HepG2 (cell line): ENCODE data around the gene ZNF503. TPM values are rescaled to one million over a fixed set of nuclear protein-coding genes. Genes with fewer than 3 reads are reported as not detected.
A peak's percentile ranks its signal among the peaks of the same experiment; 100 is the strongest.

Source experiments
- BRD4 ChIP-seq: sonication (generic); formaldehyde crosslinking; IDR thresholded peaks from 2 replicates; pipeline ENCODE4 v1.4.0; 2020; ENCODE audit warnings: missing genetic modification reagents
- CREM ChIP-seq, 2 experiments: sonication (generic) in 1 of 2; formaldehyde crosslinking in 1 of 2; IDR thresholded peaks; 2 replicates each; pipeline versions ENCODE4 v1.4.0 to v1.6.1; 2016 to 2020; ENCODE audit warnings: antibody characterized with exemption in 1 of 2, mild to moderate bottlenecking in 1 of 2, missing genetic modification reagents in 1 of 2
- ELF3 ChIP-seq: IDR thresholded peaks from 2 replicates; pipeline ENCODE4 v1.6.1; 2016; ENCODE audit warnings: missing genetic modification reagents, missing compliant biosample characterization
- HNRNPLL ChIP-seq: fragments of 200-400 bp; formaldehyde crosslinking; IDR thresholded peaks from 2 replicates; pipeline ENCODE4 v1.6.1; 2017; ENCODE audit warnings: mild to moderate bottlenecking, low read depth, low read length; ENCODE audit not compliant: poor library complexity, severe bottlenecking
- POLR2G ChIP-seq: fragments of 200-400 bp; formaldehyde crosslinking; IDR thresholded peaks from 2 replicates; pipeline ENCODE4 v1.6.1; 2018; ENCODE audit warnings: mild to moderate bottlenecking, low read depth, low read length, moderate library complexity
- SIN3B ChIP-seq: fragments of 150-350 bp; IDR thresholded peaks from 2 replicates; pipeline ENCODE4 v1.6.1; 2014; ENCODE audit warnings: low read length
- SMAD3 ChIP-seq: sonication (generic); formaldehyde crosslinking; IDR thresholded peaks from 2 replicates; pipeline ENCODE4 v1.4.0; 2020; ENCODE audit warnings: missing genetic modification reagents
- SP1 ChIP-seq, 2 experiments: fragments of 450-650 bp in 1 of 2; sonication (generic) in 1 of 2; formaldehyde crosslinking in 1 of 2; IDR thresholded peaks; 2 replicates each; pipeline versions ENCODE4 v1.4.0 to v1.6.1; 2016 to 2020; ENCODE audit warnings: missing genetic modification reagents in 1 of 2
- TAF1 ChIP-seq: sonication (generic); formaldehyde crosslinking; IDR thresholded peaks from 2 replicates; pipeline ENCODE4 v1.4.0; 2020; ENCODE audit warnings: missing genetic modification reagents
- TGIF2 ChIP-seq: IDR thresholded peaks from 2 replicates; pipeline ENCODE4 v1.6.1; 2016; ENCODE audit warnings: control low read depth, missing compliant biosample characterization
- ZBTB3 ChIP-seq: sonication (generic); formaldehyde crosslinking; IDR thresholded peaks from 2 replicates; pipeline ENCODE4 v1.4.0; 2020; ENCODE audit warnings: low read depth, mild to moderate bottlenecking, moderate library complexity, missing genetic modification reagents, borderline replicate concordance
- ZNF251 ChIP-seq: sonication (generic); formaldehyde crosslinking; IDR thresholded peaks from 2 replicates; pipeline ENCODE4 v1.9.0; 2021; ENCODE audit warnings: mild to moderate bottlenecking, missing genetic modification reagents
- ZNF468 ChIP-seq: sonication (generic); formaldehyde crosslinking; IDR thresholded peaks from 2 replicates; pipeline ENCODE4 v1.8.0; 2022; ENCODE audit warnings: mild to moderate bottlenecking, moderate library complexity, missing genetic modification reagents
- ZNF629 ChIP-seq: sonication (generic); formaldehyde crosslinking; conservative IDR thresholded peaks from 2 replicates; pipeline ENCODE4 v1.5.0; 2020; ENCODE audit warnings: missing genetic modification reagents
- ZNF768 ChIP-seq: sonication (generic); formaldehyde crosslinking; IDR thresholded peaks from 2 replicates; pipeline ENCODE4 v1.4.0; 2020; ENCODE audit warnings: missing genetic modification reagents
- polyA plus RNA-seq, 8 experiments: library from polyadenylated mRNA; depleted of rRNA in 3 of 8; stranded (reverse) in 7 of 8; unstranded in 1 of 8; fragments of >200 nt; fragmentation: Illumina TruSeq in 4 of 8; extraction: Trizol in 4 of 8; gene quantifications; 2 replicates each; pipeline versions ENCODE4 v1.2.1 to v1.2.3, GENCODE V29; 2011 to 2016; ENCODE audit warnings: low read depth in 4 of 8, missing spikeins in 1 of 8, mixed read lengths in 1 of 8; ENCODE audit not compliant: insufficient read depth in 1 of 8
- total RNA-seq, 5 experiments: library from RNA; depleted of rRNA; stranded (reverse); fragments of >200 nt; fragmentation: Illumina TruSeq; extraction: Trizol; gene quantifications; 2 replicates each; pipeline ENCODE4 v1.2.3, GENCODE V29; 2016; ENCODE audit warnings: low read depth in 1 of 5
- TF ChIP-seq, protein P1 (sequence below): sonication (generic); formaldehyde crosslinking; IDR thresholded peaks from 2 replicates; pipeline ENCODE4 v1.4.0; 2020; ENCODE audit warnings: missing genetic modification reagents
- TF ChIP-seq, protein P2 (sequence below): sonication (generic); formaldehyde crosslinking; IDR thresholded peaks from 2 replicates; pipeline ENCODE4 v1.4.0; 2020; ENCODE audit warnings: missing genetic modification reagents

ZNF503 gene
- total and polyA plus RNA-seq, 2 of the 13 experiments (the other 11 are each of a cell fraction or from before 2014, with no cell fraction given), result 2.7 to 8.3 TPM

DNA sequence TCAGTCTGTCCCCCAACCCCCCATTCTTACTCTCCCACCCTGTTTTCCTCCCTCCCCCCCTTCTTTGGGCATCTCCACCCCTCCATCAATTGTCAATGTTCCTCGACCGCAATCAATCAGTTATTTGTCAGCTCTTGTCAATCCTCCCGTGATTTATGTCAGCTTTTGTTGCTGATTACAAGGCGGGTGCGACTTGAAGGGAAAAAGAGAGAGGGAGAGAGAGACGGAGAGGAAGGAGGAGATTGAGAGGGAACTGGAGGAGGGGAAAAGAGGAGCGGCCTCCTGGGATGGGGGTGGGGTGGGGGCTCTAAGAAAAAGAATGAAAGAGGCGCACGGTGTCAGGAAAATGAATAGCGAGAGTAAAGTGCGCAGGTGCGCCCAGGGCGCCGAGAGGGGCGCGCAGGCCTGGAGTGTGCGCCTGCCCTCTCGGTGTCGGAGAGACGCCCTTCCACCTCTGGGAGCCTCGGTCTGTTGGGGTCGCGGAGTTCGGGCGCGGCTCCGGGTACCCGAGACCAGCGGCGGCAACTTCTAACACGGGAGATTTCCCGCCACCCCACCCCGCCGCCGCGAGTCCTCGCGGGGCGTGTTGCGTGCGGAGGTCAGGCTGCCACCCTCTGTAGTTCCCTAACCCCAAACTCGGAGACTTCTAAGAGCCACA, 1.1 kb upstream of the ZNF503 start (continued):
- TF ChIP-seq CREM (IDR thresholded peaks at IDR 0.05) (peak; percentile 58), CREM (CRISPR knock-in tag; IDR thresholded peaks at IDR 0.05) (no peak), ZNF768 (CRISPR knock-in tag) (peak; percentile 24; the same call in 1 of the 2 replicates), ELF3 (CRISPR knock-in tag) (no peak), ZNF468 (CRISPR knock-in tag) (0 out of 2 replicates have a peak, but pooled peaks have one; percentile 43), POLR2G (peak; percentile 53), ZBTB3 (CRISPR knock-in tag) (no peak), SIN3B (no peak), ZNF629 (0 out of 2 replicates have a peak, but pooled peaks have one; percentile 6), SMAD3 (CRISPR knock-in tag) (peak; percentile 13; the same call in 1 of the 2 replicates), ZNF251 (no peak), TAF1 (CRISPR knock-in tag) (peak; percentile 49), HNRNPLL (peak; percentile 89), TGIF2 (CRISPR knock-in tag) (peak; percentile 38; the same call in 1 of the 2 replicates), SP1 (IDR thresholded peaks at IDR 0.05) (no peak), SP1 (CRISPR knock-in tag; IDR thresholded peaks at IDR 0.05) (no peak), BRD4 (peak; percentile 59)
- TF ChIP-seq, protein P1, sequence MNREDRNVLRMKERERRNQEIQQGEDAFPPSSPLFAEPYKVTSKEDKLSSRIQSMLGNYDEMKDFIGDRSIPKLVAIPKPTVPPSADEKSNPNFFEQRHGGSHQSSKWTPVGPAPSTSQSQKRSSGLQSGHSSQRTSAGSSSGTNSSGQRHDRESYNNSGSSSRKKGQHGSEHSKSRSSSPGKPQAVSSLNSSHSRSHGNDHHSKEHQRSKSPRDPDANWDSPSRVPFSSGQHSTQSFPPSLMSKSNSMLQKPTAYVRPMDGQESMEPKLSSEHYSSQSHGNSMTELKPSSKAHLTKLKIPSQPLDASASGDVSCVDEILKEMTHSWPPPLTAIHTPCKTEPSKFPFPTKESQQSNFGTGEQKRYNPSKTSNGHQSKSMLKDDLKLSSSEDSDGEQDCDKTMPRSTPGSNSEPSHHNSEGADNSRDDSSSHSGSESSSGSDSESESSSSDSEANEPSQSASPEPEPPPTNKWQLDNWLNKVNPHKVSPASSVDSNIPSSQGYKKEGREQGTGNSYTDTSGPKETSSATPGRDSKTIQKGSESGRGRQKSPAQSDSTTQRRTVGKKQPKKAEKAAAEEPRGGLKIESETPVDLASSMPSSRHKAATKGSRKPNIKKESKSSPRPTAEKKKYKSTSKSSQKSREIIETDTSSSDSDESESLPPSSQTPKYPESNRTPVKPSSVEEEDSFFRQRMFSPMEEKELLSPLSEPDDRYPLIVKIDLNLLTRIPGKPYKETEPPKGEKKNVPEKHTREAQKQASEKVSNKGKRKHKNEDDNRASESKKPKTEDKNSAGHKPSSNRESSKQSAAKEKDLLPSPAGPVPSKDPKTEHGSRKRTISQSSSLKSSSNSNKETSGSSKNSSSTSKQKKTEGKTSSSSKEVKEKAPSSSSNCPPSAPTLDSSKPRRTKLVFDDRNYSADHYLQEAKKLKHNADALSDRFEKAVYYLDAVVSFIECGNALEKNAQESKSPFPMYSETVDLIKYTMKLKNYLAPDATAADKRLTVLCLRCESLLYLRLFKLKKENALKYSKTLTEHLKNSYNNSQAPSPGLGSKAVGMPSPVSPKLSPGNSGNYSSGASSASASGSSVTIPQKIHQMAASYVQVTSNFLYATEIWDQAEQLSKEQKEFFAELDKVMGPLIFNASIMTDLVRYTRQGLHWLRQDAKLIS, result no peak
- TF ChIP-seq, protein P2, sequence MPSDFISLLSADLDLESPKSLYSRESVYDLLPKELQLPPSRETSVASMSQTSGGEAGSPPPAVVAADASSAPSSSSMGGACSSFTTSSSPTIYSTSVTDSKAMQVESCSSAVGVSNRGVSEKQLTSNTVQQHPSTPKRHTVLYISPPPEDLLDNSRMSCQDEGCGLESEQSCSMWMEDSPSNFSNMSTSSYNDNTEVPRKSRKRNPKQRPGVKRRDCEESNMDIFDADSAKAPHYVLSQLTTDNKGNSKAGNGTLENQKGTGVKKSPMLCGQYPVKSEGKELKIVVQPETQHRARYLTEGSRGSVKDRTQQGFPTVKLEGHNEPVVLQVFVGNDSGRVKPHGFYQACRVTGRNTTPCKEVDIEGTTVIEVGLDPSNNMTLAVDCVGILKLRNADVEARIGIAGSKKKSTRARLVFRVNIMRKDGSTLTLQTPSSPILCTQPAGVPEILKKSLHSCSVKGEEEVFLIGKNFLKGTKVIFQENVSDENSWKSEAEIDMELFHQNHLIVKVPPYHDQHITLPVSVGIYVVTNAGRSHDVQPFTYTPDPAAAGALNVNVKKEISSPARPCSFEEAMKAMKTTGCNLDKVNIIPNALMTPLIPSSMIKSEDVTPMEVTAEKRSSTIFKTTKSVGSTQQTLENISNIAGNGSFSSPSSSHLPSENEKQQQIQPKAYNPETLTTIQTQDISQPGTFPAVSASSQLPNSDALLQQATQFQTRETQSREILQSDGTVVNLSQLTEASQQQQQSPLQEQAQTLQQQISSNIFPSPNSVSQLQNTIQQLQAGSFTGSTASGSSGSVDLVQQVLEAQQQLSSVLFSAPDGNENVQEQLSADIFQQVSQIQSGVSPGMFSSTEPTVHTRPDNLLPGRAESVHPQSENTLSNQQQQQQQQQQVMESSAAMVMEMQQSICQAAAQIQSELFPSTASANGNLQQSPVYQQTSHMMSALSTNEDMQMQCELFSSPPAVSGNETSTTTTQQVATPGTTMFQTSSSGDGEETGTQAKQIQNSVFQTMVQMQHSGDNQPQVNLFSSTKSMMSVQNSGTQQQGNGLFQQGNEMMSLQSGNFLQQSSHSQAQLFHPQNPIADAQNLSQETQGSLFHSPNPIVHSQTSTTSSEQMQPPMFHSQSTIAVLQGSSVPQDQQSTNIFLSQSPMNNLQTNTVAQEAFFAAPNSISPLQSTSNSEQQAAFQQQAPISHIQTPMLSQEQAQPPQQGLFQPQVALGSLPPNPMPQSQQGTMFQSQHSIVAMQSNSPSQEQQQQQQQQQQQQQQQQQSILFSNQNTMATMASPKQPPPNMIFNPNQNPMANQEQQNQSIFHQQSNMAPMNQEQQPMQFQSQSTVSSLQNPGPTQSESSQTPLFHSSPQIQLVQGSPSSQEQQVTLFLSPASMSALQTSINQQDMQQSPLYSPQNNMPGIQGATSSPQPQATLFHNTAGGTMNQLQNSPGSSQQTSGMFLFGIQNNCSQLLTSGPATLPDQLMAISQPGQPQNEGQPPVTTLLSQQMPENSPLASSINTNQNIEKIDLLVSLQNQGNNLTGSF (CRISPR knock-in tag), result peak; percentile 27; the same call in 1 of the 2 replicates
